ENCODE data around the gene SFXN5. TPM values are rescaled to one million over a fixed set of nuclear protein-coding genes. Genes with fewer than 3 reads are reported as not detected.

SFXN5 gene
- total and polyA plus RNA-seq, 2 of the 8 experiments (the other 6 are each of a cell fraction or from before 2014, with no cell fraction given) = 29.3 to 33.1 TPM

- TF ChIP-seq HDAC2 (IDR thresholded peaks at IDR 0.05; ENCODE audit: borderline replicate concordance in 1 of 2, low read depth in 2 of 2, low read length in 2 of 2) (no peak), EZH2 (IDR thresholded peaks at IDR 0.05; ENCODE audit: low read depth, low read length, severe bottlenecking) (no peak), RXRA (IDR thresholded peaks at IDR 0.05; ENCODE audit: insufficient read depth, low read depth, low read length) (no peak), KDM1A (IDR thresholded peaks at IDR 0.05; ENCODE audit: borderline replicate concordance, low read length) (no peak), CTBP2 (IDR thresholded peaks at IDR 0.05; ENCODE audit: borderline replicate concordance, insufficient read depth, insufficient read length, low read length) (no peak), EGR1 (IDR thresholded peaks at IDR 0.05; ENCODE audit: borderline replicate concordance, low read depth, low read length) (no peak), TAF1 (IDR thresholded peaks at IDR 0.05; ENCODE audit: low read depth, low read length) (no peak)
- TF ChIP-seq, protein P1, sequence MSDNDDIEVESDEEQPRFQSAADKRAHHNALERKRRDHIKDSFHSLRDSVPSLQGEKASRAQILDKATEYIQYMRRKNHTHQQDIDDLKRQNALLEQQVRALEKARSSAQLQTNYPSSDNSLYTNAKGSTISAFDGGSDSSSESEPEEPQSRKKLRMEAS (IDR thresholded peaks at IDR 0.05) = no peak
Measured at GRCh38 chr2:72980535-72981217, 90.8 kb downstream of the SFXN5 start (continued).
